H9 (cell line): Measurements from ENCODE around the gene PRSS21. TPM values are rescaled to one million over a fixed set of nuclear protein-coding genes. Genes with fewer than 3 reads are reported as not detected.

Experiments used
- DNase-seq: peaks from one replicate; pipeline ENCODE4 v3.0.0-alpha.2; 2017
- H2AFZ ChIP-seq: one replicate; pipeline ENCODE4 v1.6.1; 2013; ENCODE audit warnings: mild to moderate bottlenecking, low read length, control low read depth, moderate library complexity
- H2AK5ac ChIP-seq: 2 replicates; pipeline ENCODE4 v1.6.1; 2013; ENCODE audit warnings: low read length, control low read depth, mixed read lengths; ENCODE audit not compliant: insufficient read length
- H2BK120ac ChIP-seq: one replicate; pipeline ENCODE4 v1.6.1; 2013; ENCODE audit warnings: low read depth, mild to moderate bottlenecking, low read length, control low read depth, inconsistent platforms; ENCODE audit not compliant: poor library complexity, severe bottlenecking
- H2BK12ac ChIP-seq: 2 replicates; pipeline ENCODE4 v1.6.1; 2013; ENCODE audit warnings: low read length, control low read depth, mixed read lengths, low read depth; ENCODE audit not compliant: insufficient read length
- H2BK15ac ChIP-seq: 2 replicates; pipeline ENCODE4 v1.6.1; 2013; ENCODE audit warnings: low read depth, low read length, control low read depth
- H2BK20ac ChIP-seq: one replicate; pipeline ENCODE4 v1.6.1; 2013; ENCODE audit warnings: low read depth, mild to moderate bottlenecking, low read length, control low read depth, inconsistent platforms; ENCODE audit not compliant: poor library complexity, severe bottlenecking
- H2BK5ac ChIP-seq: 2 replicates; pipeline ENCODE4 v1.6.1; 2013; ENCODE audit warnings: low read length, control low read depth, mixed read lengths; ENCODE audit not compliant: insufficient read length
- H3K14ac ChIP-seq: 2 replicates; pipeline ENCODE4 v1.6.1; 2013; ENCODE audit warnings: low read length, control low read depth; ENCODE audit not compliant: insufficient read depth
- H3K18ac ChIP-seq: 2 replicates; pipeline ENCODE4 v1.6.1; 2013; ENCODE audit warnings: low read depth, mild to moderate bottlenecking, mixed read lengths, low read length, control low read depth; ENCODE audit not compliant: insufficient read length
- H3K23ac ChIP-seq: 2 replicates; pipeline ENCODE4 v1.6.1; 2013; ENCODE audit warnings: low read length, control low read depth, mixed read lengths, low read depth; ENCODE audit not compliant: insufficient read length
- H3K23me2 ChIP-seq: 2 replicates; pipeline ENCODE4 v1.6.1; 2013; ENCODE audit warnings: low read depth, mild to moderate bottlenecking, mixed read lengths, low read length, control low read depth; ENCODE audit not compliant: insufficient read length, poor library complexity, severe bottlenecking
- H3K27ac ChIP-seq: 2 replicates; pipeline ENCODE4 v1.5.1; 2013; ENCODE audit warnings: low read length, control low read depth, mixed read lengths, low read depth; ENCODE audit not compliant: insufficient read length
- H3K27me3 ChIP-seq: 2 replicates; pipeline ENCODE4 v1.6.1; 2013; ENCODE audit warnings: low read length, control low read depth, inconsistent platforms; ENCODE audit not compliant: insufficient read depth
- H3K4ac ChIP-seq: 2 replicates; pipeline ENCODE4 v1.6.1; 2013; ENCODE audit warnings: low read depth, mild to moderate bottlenecking, control low read depth, inconsistent platforms, low read length, moderate library complexity
- H3K4me1 ChIP-seq: 2 replicates; pipeline ENCODE4 v1.6.1; 2013; ENCODE audit warnings: low read length, control low read depth, inconsistent platforms; ENCODE audit not compliant: insufficient read depth
- H3K4me2 ChIP-seq: 2 replicates; pipeline ENCODE4 v1.6.1; 2013; ENCODE audit warnings: low read length, control low read depth, mixed read lengths; ENCODE audit not compliant: insufficient read length, insufficient read depth
- H3K56ac ChIP-seq: 2 replicates; pipeline ENCODE4 v1.6.1; 2013; ENCODE audit warnings: low read depth, mild to moderate bottlenecking, mixed read lengths, low read length, control low read depth; ENCODE audit not compliant: insufficient read length
- H3K79me1 ChIP-seq: 2 replicates; pipeline ENCODE4 v1.6.1; 2013; ENCODE audit warnings: low read depth, mild to moderate bottlenecking, moderate library complexity, low read length, control low read depth, inconsistent platforms; ENCODE audit not compliant: insufficient read depth, poor library complexity, severe bottlenecking
- H3K79me2 ChIP-seq: 2 replicates; pipeline ENCODE4 v1.6.1; 2013; ENCODE audit warnings: low read length, control low read depth, inconsistent platforms; ENCODE audit not compliant: insufficient read depth
- H3K9ac ChIP-seq: 2 replicates; pipeline ENCODE4 v1.6.1; 2013; ENCODE audit warnings: low read length, control low read depth, mixed read lengths; ENCODE audit not compliant: insufficient read length; ENCODE audit errors: extremely low read depth
- H3K9me3 ChIP-seq: one replicate; pipeline ENCODE4 v1.6.1; 2013; ENCODE audit warnings: low read depth, low read length, inconsistent platforms; ENCODE audit not compliant: control insufficient read depth
- H3T11ph ChIP-seq: one replicate; pipeline ENCODE4 v1.6.1; 2013; ENCODE audit warnings: mild to moderate bottlenecking, low read length, control low read depth, inconsistent platforms
- H4K20me1 ChIP-seq: one replicate; pipeline ENCODE4 v1.6.1; 2013; ENCODE audit not compliant: control insufficient read depth, insufficient read length, insufficient read depth
- H4K5ac ChIP-seq: 2 replicates; pipeline ENCODE4 v1.6.1; 2013; ENCODE audit warnings: low read depth, mild to moderate bottlenecking, mixed read lengths, low read length, control low read depth; ENCODE audit not compliant: insufficient read length
- H4K8ac ChIP-seq: replicated peaks from 2 replicates; pipeline ENCODE4 v1.6.1; 2013; ENCODE audit warnings: low read length, control low read depth, mixed read lengths, low read depth; ENCODE audit not compliant: insufficient read length
- H4K91ac ChIP-seq: 2 replicates; pipeline ENCODE4 v1.6.1; 2013; ENCODE audit warnings: low read depth, mild to moderate bottlenecking, moderate library complexity, mixed read lengths, low read length, control low read depth; ENCODE audit not compliant: insufficient read length
- H3K27ac Mint-ChIP-seq, 3 experiments: 2 replicates in 2 of 3; 3 replicates in 1 of 3; pipeline ENCODE4 v1.8.0; 2020 to 2021; ENCODE audit warnings: mixed read lengths in 3 of 3, mild to moderate bottlenecking in 1 of 3, moderate library complexity in 1 of 3
- H3K27me3 Mint-ChIP-seq: 2 replicates; pipeline ENCODE4 v1.8.0; 2021; ENCODE audit warnings: low read depth, mild to moderate bottlenecking, moderate library complexity, mixed read lengths
- H3K36me3 Mint-ChIP-seq, 3 experiments: 2 replicates in 2 of 3; 3 replicates in 1 of 3; pipeline ENCODE4 v1.8.0; 2020 to 2021; ENCODE audit warnings: low read depth in 3 of 3, mixed read lengths in 3 of 3; ENCODE audit not compliant: insufficient read depth in 1 of 3
- H3K4me1 Mint-ChIP-seq, 2 experiments: 2 replicates each; pipeline ENCODE4 v1.8.0; 2020; ENCODE audit warnings: mixed read lengths in 2 of 2
- H3K4me3 Mint-ChIP-seq, 2 experiments: 2 replicates in 1 of 2; 3 replicates in 1 of 2; pipeline ENCODE4 v1.8.0; 2020 to 2021; ENCODE audit warnings: mild to moderate bottlenecking in 2 of 2, mixed read lengths in 2 of 2, moderate library complexity in 1 of 2
- H3K9me3 Mint-ChIP-seq, 2 experiments: 2 replicates in 1 of 2; 3 replicates in 1 of 2; pipeline ENCODE4 v1.8.0; 2020; ENCODE audit warnings: mild to moderate bottlenecking in 2 of 2, mixed read lengths in 2 of 2, moderate library complexity in 1 of 2
- CTCF ChIP-seq: fragments of 200-600 bp; sonication (generic); conservative IDR thresholded peaks from 3 replicates; pipeline ENCODE4 v1.8.0; 2021; ENCODE audit warnings: antibody characterized with exemption, mild to moderate bottlenecking
- WGBS: extraction: QIAGEN DNeasy Blood & Tissue Kit; methylation state at CpG from one replicate; pipeline ENCODE4 v1.1.7; 2013; ENCODE audit warnings: missing lambda C conversion rate, low lambda C conversion rate, mixed read lengths; ENCODE audit not compliant: insufficient read length; ENCODE audit errors: extremely low coverage; 5-methylcytosine and 5-hydroxymethylcytosine counted together
- total RNA-seq: library from RNA; stranded (reverse); gene quantifications from 2 replicates; pipeline ENCODE4 v1.2.1, GENCODE V29; 2021

The PRSS21 gene
- total RNA-seq, 1 experiment from 2014 or later, result not detected

GRCh38 chr16:2829501-2830354, 12.7 kb downstream of the PRSS21 start, which contains the start of gene ZG16B:
TSS of gene ZG16B (plus strand) at chr16:2830303. CDS start at chr16:2830442, 139 bp downstream.
- H2BK5ac ChIP-seq, result no peak within 1 kb of the TSS
- H3K18ac ChIP-seq, result no peak within 1 kb of the TSS
- H2BK15ac ChIP-seq, result no peak within 1 kb of the TSS
- no peak within 1 kb of the TSS; the same call in 1 of the 2 replicates for H3K14ac ChIP-seq
- no peaks in the 10 kb centered on the region; a peak in 1 of 7 replicates for H3K36me3 Mint-ChIP-seq
- TF ChIP-seq CTCF, result no peak
- H4K91ac ChIP-seq, result no peak within 1 kb of the TSS
- no peak within 1 kb of the TSS for H2AFZ ChIP-seq
- no peak within 1 kb of the TSS for H4K8ac ChIP-seq
- no peaks in the 10 kb centered on the region for H3K4me1 Mint-ChIP-seq
- no peak for DNase-seq
- H3T11ph ChIP-seq, result no peak within 1 kb of the TSS
- no peaks in the 10 kb centered on the region for H3K79me1 ChIP-seq
- H3K9me3 ChIP-seq, result no peaks in the 10 kb centered on the region
- H4K20me1 ChIP-seq, result no peaks in the 10 kb centered on the region
- no peak within 1 kb of the TSS for H2BK12ac ChIP-seq
- H3K56ac ChIP-seq, result no peak within 1 kb of the TSS
- no peak within 1 kb of the TSS for H3K4ac ChIP-seq
- H4K5ac ChIP-seq, result no peak within 1 kb of the TSS
- peak within 1 kb of the TSS in 1 of 3 experiments; percentile 59; a peak in 1 of 7 replicates for H3K27ac Mint-ChIP-seq
- no peaks in the 10 kb centered on the region for H3K27me3 ChIP-seq
- H3K9ac ChIP-seq, result no peak within 1 kb of the TSS
- no peak within 1 kb of the TSS; a peak in 1 of 5 replicates for H3K4me3 Mint-ChIP-seq
- H2BK120ac ChIP-seq, result no peak within 1 kb of the TSS
- no peak within 1 kb of the TSS for H3K27ac ChIP-seq
- no peak within 1 kb of the TSS for H2AK5ac ChIP-seq
- no peaks in the 10 kb centered on the region for H3K79me2 ChIP-seq
- H3K27me3 Mint-ChIP-seq, result peaks cover 4% of the 10 kb centered on the region
- no peaks in the 10 kb centered on the region; a peak in 1 of 5 replicates for H3K9me3 Mint-ChIP-seq
- H3K4me2 ChIP-seq, result no peak within 1 kb of the TSS
- H3K23me2 ChIP-seq, result no peaks in the 10 kb centered on the region
- H2BK20ac ChIP-seq, result no peak within 1 kb of the TSS
- WGBS, result no CpG with 5 or more reads among the region's 32 CpGs
- H3K23ac ChIP-seq, result no peak within 1 kb of the TSS
- H3K4me1 ChIP-seq, result no peaks in the 10 kb centered on the region
